Esophagus muscularis mucosa (tissue), 3 donors: Measurements from ENCODE around the gene TPP2.

Experiments used
- CTCF ChIP-seq, 3 experiments: fragments of 200-600 bp in 2 of 3; fragments of 450-650 bp in 1 of 3; sonication (generic) in 2 of 3; IDR thresholded peaks; one replicate each; pipeline ENCODE4 v1.5.1; 2017 to 2019; ENCODE audit warnings: antibody characterized with exemption in 3 of 3, mild to moderate bottlenecking in 2 of 3, moderate library complexity in 1 of 3
- POLR2A ChIP-seq: fragments of 450-650 bp; IDR thresholded peaks from one replicate; pipeline ENCODE4 v1.6.1; 2017; ENCODE audit warnings: antibody characterized with exemption, moderate library complexity, mild to moderate bottlenecking, low read depth

GRCh38 chr13:102610296-102610895, 13.6 kb downstream of the TPP2 start:
- TF ChIP-seq CTCF (IDR thresholded peaks at IDR 0.05) (no peak), POLR2A (no peak)
